CD4-positive, alpha-beta T cell treated with Interleukin-15 for 1 hour (primary cell): ENCODE measurements around the gene RASSF8.

Source experiments
- DNase-seq: peaks from one replicate; pipeline ENCODE4 v3.0.0-alpha.2; 2020

RASSF8 gene

DNA sequence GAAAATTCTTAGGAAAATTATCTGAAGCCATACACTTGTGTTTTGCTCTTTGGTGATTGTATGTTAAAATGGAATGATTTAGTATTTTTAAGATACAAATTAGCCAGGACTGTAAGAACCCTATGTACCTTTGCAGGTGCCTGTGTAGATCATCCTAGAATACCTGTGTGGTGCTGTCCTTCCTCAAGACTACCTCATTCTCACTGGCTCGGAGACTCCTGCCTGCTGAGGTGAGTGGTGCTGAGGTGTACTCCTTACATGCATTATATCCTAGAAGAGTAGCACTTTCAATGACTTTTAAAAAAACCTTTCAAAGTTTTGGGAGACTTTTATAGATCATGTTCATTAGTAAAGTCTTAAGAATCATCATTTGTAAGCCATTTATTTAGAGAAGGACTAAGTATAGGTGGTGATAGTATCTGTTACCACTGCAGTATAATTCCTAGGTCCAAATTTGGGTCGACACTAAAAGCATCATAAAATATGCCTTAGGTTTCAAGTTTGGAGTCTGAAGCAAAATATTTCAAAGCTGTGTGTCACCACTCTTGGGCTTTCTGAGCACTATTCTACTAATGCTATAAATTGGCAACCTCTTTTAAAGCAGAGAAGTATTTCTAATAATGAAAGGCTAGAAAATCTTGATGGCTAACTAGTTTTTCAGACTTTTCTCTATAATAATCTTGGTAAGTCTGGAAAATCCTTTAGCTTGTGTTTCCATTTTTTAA is 36.6 kb downstream of the RASSF8 start:
- no peak for DNase-seq

DNA sequence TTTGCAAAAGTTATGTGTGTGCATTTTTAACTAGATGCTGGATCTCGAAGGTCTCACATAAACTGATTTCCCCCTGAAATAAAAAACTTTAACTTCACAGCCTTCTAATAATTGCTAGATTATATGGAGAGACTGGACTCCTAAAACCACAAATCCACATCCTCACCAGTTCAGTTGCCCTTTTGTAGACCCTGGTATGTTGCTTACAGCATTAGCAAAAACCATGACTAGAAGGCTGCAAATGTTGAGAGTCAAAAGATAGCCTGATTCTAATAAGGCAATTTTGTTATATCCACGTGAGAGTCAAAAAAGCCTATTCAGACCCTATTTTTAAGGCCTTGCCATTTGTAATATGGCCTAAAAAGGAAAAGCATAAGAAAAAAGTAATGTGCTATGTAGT is 37.4 kb downstream of the RASSF8 start:
- no peak for DNase-seq

DNA sequence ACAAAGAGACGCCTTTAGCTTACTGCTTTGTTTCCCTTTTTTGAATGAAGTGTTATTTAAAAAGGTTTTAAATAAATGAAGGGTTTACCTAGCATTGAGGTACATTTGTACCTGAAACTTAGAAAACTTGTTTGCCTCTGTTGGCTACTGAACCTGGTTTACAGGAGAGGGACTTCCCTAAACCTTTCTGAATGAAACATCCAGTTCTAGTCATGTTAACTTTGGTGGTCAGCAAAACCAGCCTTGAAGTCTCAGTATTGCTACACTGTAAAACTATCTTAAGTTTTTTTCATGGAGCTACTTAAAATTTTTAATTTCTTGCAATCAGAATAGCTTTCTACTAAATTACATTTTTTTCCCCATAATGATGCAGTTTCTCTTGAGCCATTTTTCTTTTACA is 38.2 kb downstream of the RASSF8 start:
- no peak for DNase-seq

DNA sequence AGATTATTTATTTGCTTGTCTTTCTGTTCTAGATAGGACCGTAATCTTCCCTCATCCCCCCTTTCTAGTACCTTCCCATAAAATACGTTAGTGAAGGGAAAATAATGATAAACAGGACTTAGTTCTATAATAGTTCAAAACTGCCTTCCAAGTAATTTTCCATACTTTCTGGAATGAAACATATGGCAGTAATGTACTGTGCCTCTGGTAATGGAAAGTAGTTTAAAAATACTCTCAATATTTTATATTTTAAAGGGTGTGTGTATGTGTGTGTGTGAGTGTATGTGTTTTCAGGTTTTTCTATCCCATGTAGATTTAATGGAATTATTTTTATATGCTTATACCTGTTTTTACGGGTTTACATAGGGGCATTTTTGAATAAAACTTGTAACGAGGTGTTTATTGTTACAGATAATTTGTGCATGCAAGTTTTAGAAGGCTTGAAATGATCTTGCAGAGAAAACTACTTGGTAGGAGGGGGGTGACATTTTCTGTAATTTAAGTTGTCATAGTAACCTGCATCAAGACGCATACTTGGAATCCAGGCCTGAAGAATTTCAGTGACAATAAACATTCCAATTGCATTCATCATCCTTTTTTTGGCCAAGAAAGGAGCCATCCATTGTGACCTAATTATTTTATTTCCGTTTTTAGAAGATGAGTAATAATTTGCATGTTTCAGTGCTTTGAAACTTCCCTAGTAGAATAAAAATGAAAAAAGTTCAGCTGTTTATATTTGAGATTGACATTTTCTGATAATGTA is 38.9 kb downstream of the RASSF8 start:
- DNase-seq: no peak

DNA sequence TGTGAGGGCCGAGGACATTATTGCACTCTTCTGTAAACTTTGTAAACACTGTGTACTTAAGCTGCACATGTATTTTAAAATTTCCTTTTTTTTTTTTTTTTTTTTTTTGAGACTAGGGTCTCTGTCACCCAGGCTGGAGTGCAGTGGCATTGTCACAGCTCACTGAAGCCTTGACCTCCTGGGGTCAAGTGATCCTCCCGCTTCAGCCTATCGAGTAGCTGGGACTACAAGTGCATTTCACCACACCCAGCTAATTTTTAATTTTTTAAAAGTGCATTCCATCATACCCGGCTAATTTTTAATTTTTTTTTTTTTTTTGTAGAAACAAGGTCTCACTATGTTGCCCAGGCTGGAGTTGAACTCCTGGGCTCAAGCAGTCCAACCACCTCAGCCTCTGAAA is 42.4 kb downstream of the RASSF8 start:
- DNase-seq: no peak

DNA sequence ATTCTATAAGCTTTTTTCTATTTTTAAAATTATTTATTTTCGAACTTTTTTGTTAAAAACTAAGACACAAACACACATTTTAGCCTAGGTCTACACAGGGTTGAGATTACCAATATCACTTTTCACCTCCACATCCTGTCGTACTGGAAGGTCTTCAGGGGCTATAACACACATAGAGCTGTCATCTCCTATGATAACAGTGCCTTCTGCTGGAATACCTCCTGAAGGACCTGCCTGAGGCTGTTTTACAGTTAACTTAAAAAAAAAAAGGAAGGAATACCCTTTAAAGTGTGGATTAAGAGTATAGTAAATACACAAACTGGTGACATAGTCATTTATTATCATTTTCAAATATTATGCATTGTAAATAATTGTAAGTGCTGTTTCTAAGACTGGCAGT is 43.0 kb downstream of the RASSF8 start:
- DNase-seq: no peak

DNA sequence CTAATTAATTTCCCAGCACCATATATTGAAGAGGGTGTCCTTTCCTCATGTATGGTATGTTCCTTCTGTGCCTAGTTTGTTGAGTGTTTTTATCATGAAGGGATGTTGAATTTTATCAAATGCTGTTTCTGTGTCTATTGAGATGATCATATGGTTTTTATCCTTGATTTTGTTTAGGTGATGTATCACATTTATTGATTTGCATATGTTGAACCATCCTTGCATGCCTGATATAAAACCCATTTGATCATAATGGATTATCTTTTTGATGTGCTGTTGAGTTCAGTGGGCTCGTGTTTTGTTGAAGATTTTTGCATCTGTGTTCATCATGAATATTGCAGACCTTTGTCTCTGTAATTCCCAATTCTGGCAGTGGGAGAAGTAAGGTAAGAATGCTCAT is 44.6 kb downstream of the RASSF8 start:
- DNase-seq: no peak

DNA sequence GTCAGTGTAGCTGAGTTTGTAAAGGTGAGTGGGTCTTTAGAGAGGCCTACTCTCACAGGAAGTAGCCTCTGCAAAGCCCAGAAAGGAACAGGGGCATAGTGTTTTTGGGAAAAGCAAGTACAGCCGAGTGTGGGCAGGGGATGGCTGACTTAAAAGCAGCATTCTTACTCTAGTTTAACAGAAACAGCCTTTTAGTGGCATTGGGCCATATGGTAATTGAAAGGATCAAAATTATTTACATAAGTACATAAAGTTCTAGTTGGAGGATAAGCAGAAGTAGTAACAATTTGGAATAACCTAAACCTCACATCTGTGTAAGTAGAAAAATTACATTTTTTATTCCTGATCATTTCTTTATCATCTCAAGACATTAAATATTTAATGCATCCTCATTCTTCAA is 49.1 kb downstream of the RASSF8 start:
- DNase-seq: no peak

DNA sequence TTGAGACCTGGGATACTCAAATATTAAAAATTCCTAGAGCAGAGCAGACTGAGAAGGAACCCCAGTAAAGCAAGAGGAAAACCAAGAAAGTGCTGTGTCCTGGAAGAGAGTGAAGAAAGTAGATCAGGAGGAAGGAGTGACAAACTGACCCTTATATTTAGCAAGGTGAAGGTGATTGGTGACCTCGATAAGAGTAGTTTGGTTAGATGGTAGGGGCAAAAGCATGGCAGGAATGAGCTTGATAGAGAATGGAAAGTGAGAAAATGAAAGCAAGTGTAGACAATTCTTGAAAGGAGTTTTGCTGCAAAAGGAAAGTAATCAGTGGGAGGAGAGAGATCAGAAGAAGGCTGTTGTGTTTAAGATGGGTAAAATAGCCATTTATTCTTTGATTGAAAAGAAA is 51.1 kb downstream of the RASSF8 start:
- no peak for DNase-seq

DNA sequence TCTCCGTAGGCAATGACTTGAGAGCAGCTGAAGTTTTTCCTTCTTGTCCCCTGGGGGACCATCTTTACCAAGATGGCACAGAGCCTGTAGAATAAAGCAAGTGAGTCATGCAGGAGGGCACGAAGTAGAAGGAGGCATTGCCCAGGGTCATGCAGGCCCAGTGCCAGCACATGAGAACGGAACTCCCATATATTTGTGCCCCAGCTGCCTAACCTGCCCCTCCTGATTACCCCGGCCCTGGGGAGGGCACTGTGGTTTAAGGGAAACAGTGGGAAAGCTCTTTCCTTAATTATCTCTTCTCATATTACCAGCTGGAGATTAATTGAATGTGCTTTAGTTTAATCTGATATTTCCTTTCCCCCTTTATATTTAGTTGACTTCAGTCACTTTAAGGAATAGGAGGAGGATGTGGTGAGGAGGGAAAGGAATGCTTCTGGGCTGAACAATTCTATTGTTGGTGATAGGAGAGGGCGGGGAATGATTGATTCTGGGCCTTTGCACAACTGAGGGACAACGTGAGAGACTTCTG is 51.9 kb downstream of the RASSF8 start:
- DNase-seq: no peak

DNA sequence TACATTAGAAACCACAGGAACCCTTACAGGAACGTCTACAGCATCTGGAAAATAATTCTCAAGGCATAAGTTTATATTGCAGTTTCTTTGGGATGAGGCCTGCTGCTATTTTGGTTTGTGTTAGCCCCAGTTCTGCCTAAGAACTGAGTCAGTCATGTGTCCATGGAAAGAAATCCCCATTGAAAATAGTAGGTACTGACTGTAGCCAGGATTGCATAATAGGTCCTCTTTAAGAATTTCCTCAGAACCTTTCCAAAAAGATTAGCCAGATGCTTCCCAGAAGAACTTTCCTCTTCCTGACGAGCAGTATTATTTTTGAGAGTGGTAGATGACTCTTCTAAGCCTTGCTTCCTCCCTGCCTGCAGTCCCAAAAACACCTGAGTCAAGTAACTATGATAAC is 52.6 kb downstream of the RASSF8 start:
- DNase-seq: no peak

DNA sequence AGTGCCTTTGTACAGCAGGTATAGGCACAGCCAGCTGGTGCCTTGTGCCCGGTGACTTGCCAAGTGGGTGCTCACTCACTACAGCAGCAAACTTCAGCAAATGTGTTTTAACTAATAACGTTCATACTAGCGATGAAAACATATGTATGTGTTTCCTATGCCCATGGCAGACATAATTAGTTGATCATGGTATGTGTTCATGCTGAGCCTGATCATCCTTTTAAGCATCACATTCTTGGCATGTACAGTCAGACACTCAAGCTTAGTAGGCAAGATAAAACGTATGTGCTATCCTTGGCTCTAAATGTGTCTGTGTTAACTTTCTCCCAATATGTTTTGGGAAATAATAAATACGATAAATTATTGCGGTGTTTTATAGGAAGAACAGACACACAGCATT is 55.6 kb downstream of the RASSF8 start:
- no peak for DNase-seq

DNA sequence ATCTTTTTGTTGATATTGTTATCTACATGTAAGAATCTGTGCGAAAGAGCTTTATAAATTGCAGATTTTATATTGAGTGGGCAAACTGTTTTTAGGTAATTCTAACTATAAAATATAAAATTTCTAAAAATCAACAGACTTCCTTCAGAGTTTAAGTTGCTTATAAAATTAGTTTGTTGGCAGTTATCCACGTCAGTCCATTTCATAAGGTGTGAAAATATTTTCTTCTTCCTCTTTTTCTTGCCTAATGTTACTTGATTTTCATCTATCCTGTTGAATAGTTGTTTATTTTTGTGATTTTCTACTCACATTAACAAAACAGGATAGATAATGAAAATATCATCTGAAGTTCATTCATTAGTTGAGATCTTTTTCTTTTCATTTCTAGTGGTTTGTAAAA is 58.0 kb downstream of the RASSF8 start:
- DNase-seq: no peak

DNA sequence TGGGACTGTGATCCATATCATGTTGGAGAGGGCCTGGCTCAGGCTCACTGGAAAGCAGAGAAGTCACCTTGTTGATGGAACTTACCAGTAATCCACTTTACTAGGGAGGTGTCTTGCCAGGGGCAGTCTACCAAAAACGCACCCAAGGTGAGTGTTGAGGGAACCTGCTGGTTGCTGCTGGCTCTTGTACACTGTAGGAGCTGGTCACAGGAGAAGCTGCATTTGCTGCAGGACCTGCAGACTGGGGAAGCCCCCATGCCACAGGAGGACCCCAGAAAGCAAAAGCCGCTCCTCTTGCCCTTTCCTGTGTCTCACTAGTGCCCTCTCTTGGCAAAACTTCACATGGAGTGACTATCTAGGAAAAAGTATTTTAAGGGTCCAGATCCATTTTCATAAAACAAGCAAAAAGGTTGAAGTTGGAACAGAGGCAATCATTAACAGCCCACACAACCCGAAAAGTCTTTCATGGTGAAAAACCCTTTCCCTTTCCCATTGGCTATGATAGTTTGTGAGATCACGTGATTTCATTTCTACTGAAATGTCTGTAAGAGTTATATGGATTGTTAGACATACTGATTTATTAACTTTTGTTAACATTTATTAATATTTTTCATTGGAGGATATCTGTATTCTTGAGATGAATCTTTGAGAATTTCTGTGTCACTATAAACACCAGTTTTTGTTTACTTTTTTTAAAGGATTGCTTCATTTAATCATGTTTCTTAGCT is 59.2 kb downstream of the RASSF8 start:
- no peak for DNase-seq

DNA sequence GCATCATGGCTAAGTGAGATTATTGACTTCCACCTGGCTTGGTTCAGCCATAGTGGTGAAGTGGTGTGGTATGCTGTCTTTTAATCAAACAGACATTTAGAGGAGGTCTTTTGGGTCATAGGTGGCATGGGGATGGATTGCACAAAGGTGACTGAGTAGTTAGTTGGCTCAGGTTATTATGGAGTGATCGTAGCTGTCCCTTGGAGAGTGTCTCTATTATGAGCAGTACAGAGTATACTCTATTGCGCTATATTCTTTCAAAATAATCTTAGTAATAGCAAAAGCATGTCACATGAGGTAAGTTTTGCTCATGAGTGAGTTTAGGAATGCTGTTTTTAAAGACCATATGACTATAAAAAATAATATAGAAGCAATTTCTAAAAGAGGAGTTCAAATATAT is 60.4 kb downstream of the RASSF8 start:
- DNase-seq: no peak

DNA sequence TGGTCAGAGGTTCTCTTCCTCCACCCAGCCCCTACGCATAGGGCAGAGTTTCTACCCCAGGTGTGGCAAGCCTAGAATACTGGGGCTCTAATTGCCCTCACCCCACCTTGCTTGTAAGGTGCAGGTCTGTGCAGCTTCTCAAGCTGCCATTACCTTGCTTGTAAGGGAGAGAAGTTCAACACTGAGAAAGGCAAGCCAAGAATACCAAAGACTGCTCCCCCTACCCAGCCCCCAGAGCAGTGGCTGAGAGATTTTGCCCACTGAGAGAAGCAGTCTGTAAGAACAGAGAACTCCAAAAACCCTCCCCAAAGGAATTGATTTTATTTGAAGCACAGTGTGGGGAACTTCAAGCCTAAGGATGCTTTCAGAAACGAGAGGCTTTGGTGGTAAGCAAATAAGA is 63.1 kb downstream of the RASSF8 start:
- no peak for DNase-seq

DNA sequence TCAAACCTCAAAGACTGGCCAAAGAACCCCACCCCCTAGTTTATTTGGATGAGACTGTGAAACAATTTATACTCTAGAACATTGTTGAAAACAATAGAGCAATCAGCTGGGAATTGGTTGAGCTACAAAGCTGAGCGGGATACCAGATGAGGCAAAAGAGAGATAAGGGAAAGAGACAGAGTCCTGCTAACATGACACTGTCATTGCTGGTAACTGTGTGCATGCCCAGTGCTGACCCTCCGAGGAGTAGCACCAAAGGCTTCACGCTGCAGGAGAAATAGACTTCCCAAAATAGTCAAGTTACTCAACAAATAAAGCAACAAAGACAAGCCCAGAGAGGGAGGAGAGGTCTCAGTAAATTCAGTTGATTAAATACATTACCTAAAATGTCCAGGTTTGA is 63.6 kb downstream of the RASSF8 start:
- DNase-seq: no peak

DNA sequence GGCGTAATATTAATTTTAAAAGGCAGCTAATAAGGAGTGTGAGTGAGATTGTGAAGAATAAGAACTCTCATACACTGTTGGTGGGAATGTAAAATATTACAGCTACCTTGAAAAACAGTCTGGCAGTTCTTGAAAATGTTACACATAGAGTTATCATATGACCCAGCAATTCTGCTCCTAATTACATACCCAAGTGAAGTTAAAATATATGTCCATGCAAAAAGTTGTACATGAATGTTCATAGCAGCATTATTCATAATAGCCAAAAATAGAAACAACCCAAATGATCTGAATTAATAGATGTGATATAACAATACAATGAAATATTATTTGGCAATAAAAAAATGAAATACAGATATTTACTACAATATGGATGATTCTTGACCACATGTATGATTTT is 68.2 kb downstream of the RASSF8 start:
- DNase-seq: no peak

DNA sequence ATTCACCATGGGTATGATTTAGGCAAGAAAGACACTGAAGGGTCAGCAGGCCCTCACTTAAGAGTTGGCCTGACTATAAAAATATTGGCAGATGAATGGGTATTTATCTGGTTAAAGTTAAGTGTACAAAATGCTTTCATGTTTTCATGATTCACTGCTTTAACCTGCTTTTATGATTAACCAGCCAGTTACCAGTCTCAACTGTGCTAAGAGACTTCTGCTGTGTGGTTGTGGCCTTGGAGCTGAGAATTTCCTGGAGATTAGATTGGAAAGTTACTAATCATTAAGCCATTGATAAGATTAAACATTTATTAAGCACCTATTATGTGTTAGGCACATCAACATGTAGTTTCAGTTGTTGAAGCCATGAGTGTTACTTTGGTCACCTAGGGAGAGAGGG is 68.9 kb downstream of the RASSF8 start:
- no peak for DNase-seq

DNA sequence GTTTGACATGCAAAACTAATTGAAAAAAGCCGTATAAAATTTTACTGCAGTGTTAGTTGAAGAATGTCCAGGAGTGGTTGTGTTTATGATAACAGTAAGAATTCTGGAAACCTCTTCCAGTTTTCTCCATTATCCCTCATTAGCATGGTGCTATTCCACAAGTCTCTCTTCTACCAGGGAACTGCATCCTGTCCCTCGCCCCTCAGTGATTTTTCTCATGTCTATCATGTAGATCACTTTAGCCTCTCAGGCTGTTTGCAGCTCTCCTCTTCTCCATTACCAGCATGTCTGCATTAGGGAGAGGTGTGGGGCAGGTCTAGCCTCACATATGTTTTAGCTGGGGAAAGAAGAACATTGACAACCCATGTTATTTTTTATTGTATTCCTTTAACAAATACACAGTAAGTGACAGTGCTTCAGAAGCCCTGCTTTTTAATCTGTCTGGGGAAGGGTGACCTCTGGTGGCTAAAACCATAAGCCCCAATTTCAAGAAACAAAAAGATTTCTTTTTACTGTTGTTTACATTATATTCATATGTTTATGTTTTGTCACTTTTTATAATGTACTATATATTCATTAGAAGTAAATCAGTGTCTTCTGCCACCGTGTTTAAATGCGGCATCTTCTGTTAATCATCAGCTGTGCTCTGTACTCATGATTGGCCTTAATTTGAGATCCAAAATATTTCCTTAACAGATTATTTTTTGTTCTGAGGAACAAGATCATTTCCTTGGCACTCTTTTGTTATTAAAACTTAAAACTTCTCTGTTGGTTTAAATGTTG is 70.7 kb downstream of the RASSF8 start:
- DNase-seq: no peak

DNA sequence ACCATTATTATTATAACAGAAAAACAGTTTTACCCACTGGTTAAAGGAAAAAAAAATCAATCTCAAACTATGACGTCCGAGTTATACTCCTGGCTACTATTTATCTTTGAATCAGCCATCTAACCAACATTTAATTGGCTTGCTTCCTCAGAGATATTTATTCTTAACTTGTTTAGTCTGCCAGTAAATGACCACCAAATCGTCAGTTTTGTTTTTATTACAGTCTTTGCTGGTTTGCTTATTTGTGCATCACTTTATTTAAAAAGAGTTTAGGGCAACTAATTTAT is 71.2 kb downstream of the RASSF8 start:
- DNase-seq: no peak

DNA sequence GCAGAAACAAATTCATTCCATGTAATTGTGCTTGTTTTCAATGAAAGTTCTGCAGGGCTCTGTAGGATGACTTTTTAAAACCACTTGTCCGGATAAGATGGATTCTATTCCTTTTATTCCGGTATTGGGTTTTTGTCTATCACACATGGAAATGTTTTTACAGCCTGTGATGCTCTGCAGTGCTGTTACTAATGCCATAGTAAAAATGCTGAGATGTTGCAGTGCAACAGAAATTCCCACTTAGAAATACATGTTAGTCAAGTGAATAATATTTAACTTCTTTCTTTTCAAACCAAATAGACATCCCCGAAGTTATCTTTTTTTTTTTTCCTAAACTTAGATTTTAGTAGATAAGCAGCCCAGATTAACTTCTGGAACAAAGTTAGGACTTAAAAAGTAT is 71.9 kb downstream of the RASSF8 start:
- DNase-seq: no peak

DNA sequence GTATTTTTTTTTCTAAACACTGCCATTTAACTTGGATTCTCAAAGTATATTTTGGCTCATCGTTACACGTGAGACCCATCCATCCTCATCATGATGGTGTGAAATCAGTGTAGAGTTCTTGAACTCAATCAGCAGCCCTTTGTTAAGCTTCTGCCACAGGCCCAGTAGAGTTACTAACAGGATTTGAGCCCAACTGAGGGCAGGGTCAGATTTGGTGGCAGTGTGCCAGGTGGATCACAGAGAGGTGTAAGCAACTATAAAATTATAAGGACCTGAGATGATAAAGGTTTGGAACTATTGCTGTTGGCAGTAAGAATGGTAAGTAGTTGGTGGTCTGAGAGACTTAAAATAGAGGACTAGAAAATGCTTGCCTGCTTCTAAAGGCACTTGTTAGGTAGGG is 72.8 kb downstream of the RASSF8 start:
- no peak for DNase-seq
